Measurements from ENCODE around the gene MSMO1. TPM values are rescaled to one million over a fixed set of nuclear protein-coding genes. Genes with fewer than 3 reads are reported as not detected.
A peak's percentile ranks its signal among the peaks of the same experiment; 100 is the strongest.

The MSMO1 gene
- total RNA-seq, 1 experiment from 2014 or later = 72.9 TPM

DNA sequence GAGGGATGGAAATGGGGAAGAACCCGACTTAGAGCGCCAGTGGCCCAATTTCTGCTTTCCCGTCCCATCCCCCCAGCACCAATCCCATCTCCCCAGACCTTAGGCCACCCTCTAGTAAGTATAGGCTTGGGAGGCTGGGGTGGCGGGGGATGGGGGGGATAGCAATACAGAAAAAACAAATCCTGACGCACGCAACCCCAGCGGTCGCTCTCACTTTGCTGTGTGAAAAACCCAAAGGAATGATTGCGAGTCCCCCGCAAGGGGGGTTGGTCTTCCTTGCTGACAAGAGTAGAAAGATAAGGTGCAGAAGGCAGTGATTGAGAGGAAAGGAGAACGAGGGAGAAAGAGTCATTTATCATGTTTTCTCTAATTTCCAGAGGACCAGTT lies 52.2 kb downstream of the MSMO1 start:
- no peaks in the 10 kb centered on the region for H3K9me3 Mint-ChIP-seq
- H3K27me3 Mint-ChIP-seq (ENCODE audit: low read depth) = peaks cover 27% of the 10 kb centered on the region
- no peak overlapping the region for H3K27ac Mint-ChIP-seq
- peak; percentile 37 for ATAC-seq
- POLR2A ChIA-PET = no interaction called here
- H3K36me3 Mint-ChIP-seq = no peaks in the 10 kb centered on the region
- CTCF ChIA-PET = interaction anchor here (0.7 to 1.8 kb wide), 4 partner anchors 20 to 332 kb away, joined by 3 to 8 read pairs (median 4); no protein-coding TSS in a partner anchor
- H3K4me1 Mint-ChIP-seq = peaks cover 37% of the 10 kb centered on the region
- TF ChIP-seq, protein P1, sequence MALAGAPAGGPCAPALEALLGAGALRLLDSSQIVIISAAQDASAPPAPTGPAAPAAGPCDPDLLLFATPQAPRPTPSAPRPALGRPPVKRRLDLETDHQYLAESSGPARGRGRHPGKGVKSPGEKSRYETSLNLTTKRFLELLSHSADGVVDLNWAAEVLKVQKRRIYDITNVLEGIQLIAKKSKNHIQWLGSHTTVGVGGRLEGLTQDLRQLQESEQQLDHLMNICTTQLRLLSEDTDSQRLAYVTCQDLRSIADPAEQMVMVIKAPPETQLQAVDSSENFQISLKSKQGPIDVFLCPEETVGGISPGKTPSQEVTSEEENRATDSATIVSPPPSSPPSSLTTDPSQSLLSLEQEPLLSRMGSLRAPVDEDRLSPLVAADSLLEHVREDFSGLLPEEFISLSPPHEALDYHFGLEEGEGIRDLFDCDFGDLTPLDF (CRISPR knock-in tag; IDR thresholded peaks at IDR 0.05) = no peak
- 0 out of 2 replicates have a peak, but pooled peaks have one; percentile 25 for TF ChIP-seq GABPB1 (CRISPR knock-in tag; IDR thresholded peaks at IDR 0.05)
- peak overlapping the region; percentile 67 for H3K4me3 Mint-ChIP-seq
- DNase-seq (ENCODE audit: low spot score) = peak; percentile 37

DNA sequence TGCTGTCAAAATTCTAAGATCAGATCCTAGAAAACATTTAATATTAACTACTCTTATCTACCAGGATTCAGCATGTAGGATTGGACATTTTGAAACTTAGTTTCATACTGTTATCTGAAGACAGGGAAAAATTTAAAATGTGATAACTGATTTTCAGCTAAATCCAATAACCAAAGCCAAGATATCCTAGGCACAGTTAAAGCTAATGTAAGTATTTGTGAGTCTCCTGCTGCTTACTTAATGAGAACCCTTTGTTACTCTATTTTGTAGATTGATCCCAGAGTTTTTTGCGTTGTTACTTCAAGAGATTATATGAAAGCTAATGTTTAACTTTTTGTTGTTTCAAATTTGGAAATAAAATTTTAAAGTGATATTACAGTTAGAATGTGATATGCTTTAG lies 53.3 kb downstream of the MSMO1 start:
- DNase-seq (ENCODE audit: low spot score) = no peak
- no peak overlapping the region for H3K27ac Mint-ChIP-seq
- CTCF ChIA-PET = no interaction called here
- no peak for ATAC-seq
- H3K36me3 Mint-ChIP-seq = no peaks in the 10 kb centered on the region
- POLR2A ChIA-PET = no interaction called here
- TF ChIP-seq ETV6 (CRISPR knock-in tag; IDR thresholded peaks at IDR 0.05) = no peak
- TF ChIP-seq NR1H2 (CRISPR knock-in tag; IDR thresholded peaks at IDR 0.05) = no peak
- TF ChIP-seq ZNF232 (CRISPR knock-in tag; IDR thresholded peaks at IDR 0.05) = no peak
- no peak for TF ChIP-seq ATF1 (CRISPR knock-in tag; IDR thresholded peaks at IDR 0.05)
- no peak for TF ChIP-seq NFATC4 (CRISPR knock-in tag; IDR thresholded peaks at IDR 0.05)
- TF ChIP-seq ZNF121 (CRISPR knock-in tag; IDR thresholded peaks at IDR 0.05) = no peak
- no peak overlapping the region for H3K4me3 Mint-ChIP-seq
- no peaks in the 10 kb centered on the region for H3K9me3 Mint-ChIP-seq
- H3K4me1 Mint-ChIP-seq = peaks cover 37% of the 10 kb centered on the region
- H3K27me3 Mint-ChIP-seq (ENCODE audit: low read depth) = peaks cover 27% of the 10 kb centered on the region

DNA sequence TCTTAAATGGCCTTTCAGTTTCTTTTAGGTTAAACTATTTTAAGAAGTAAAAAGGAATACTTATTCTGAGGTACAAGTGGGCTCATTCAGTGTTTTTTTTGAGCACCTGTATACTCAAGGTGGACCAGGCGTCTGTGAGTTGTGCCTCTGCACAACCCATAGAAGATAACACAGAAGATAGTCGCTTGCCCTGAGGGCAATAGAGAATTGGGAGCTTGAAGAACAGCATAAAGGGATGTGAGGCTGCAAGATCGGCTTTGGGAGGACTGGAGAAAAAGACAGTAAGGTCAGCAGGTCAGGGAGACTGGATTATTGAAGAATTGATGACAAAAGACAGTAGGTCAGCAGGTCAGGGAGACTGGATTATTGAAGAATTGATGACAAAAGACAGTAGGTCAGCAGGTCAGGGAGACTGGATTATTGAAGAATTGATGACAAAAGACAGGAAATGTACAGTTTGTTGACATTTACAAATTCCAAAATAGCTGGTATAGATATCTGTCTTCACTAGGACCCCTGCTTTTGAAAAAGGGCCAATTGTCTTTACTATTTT lies 54.4 kb downstream of the MSMO1 start:
- Mint-ChIP-seq H3K9me3 (no peaks in the 10 kb centered on the region), H3K27me3 (ENCODE audit: low read depth) (peaks cover 27% of the 10 kb centered on the region), H3K27ac (no peak overlapping the region), H3K4me1 (peaks cover 37% of the 10 kb centered on the region), H3K36me3 (no peaks in the 10 kb centered on the region), H3K4me3 (no peak overlapping the region)
- POLR2A ChIA-PET = no interaction called here
- TF ChIP-seq, protein P2, sequence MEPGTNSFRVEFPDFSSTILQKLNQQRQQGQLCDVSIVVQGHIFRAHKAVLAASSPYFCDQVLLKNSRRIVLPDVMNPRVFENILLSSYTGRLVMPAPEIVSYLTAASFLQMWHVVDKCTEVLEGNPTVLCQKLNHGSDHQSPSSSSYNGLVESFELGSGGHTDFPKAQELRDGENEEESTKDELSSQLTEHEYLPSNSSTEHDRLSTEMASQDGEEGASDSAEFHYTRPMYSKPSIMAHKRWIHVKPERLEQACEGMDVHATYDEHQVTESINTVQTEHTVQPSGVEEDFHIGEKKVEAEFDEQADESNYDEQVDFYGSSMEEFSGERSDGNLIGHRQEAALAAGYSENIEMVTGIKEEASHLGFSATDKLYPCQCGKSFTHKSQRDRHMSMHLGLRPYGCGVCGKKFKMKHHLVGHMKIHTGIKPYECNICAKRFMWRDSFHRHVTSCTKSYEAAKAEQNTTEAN (CRISPR knock-in tag; IDR thresholded peaks at IDR 0.05) = no peak
- TF ChIP-seq, protein P3, sequence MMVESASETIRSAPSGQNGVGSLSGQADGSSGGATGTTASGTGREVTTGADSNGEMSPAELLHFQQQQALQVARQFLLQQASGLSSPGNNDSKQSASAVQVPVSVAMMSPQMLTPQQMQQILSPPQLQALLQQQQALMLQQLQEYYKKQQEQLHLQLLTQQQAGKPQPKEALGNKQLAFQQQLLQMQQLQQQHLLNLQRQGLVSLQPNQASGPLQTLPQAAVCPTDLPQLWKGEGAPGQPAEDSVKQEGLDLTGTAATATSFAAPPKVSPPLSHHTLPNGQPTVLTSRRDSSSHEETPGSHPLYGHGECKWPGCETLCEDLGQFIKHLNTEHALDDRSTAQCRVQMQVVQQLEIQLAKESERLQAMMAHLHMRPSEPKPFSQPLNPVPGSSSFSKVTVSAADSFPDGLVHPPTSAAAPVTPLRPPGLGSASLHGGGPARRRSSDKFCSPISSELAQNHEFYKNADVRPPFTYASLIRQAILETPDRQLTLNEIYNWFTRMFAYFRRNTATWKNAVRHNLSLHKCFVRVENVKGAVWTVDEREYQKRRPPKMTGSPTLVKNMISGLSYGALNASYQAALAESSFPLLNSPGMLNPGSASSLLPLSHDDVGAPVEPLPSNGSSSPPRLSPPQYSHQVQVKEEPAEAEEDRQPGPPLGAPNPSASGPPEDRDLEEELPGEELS (CRISPR knock-in tag; IDR thresholded peaks at IDR 0.05) = no peak
- TF ChIP-seq, protein P4, sequence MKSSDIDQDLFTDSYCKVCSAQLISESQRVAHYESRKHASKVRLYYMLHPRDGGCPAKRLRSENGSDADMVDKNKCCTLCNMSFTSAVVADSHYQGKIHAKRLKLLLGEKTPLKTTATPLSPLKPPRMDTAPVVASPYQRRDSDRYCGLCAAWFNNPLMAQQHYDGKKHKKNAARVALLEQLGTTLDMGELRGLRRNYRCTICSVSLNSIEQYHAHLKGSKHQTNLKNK (CRISPR knock-in tag; IDR thresholded peaks at IDR 0.05) = no peak
- CTCF ChIA-PET = interaction anchor here (0.7 kb wide), 1 partner anchor 26 kb away, joined by 3 read pairs; no protein-coding TSS in a partner anchor
- DNase-seq (ENCODE audit: low spot score) = no peak
- ATAC-seq = no peak

DNA sequence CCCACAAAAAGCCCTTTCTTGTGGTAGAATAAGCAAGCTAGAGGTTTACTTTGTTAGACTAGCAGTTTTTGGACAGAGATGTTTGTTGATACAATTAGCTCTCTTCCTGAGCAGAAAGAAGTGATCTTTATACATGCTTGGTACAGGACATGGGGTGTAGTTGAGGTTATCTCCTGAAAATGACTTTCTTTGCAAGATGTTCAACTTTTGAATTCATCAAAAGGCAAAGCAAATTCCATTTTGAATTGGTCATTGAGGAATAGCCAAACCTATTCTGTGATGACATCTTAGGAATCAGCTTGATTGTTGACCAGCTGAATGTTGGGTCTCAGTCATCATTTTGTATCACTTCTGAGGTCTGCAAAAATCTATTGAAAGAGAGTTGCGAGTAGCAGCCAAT lies 55.2 kb downstream of the MSMO1 start:
- H3K9me3 Mint-ChIP-seq = no peaks in the 10 kb centered on the region
- no peak for DNase-seq (ENCODE audit: low spot score)
- ATAC-seq = no peak
- peaks cover 25% of the 10 kb centered on the region for H3K27me3 Mint-ChIP-seq (ENCODE audit: low read depth)
- ChIA-PET CTCF (interaction anchor here (0.7 to 2.5 kb wide), 3 partner anchors 27 to 270 kb away, joined by 3 to 10 read pairs (median 3); partner anchors contain the start of gene TMEM192), POLR2A (no interaction called here)
- no peak overlapping the region for H3K4me3 Mint-ChIP-seq
- peaks cover 37% of the 10 kb centered on the region for H3K4me1 Mint-ChIP-seq
- H3K36me3 Mint-ChIP-seq = no peaks in the 10 kb centered on the region
- H3K27ac Mint-ChIP-seq = no peak overlapping the region
- no peak for TF ChIP-seq KAT7 (CRISPR knock-in tag; IDR thresholded peaks at IDR 0.05; ENCODE audit: borderline replicate concordance)
- no peak for TF ChIP-seq IRF2 (CRISPR knock-in tag; IDR thresholded peaks at IDR 0.05; ENCODE audit: borderline replicate concordance, low read depth)
- TF ChIP-seq NR3C1 (CRISPR knock-in tag; conservative IDR thresholded peaks at IDR 0.05; ENCODE audit: low read depth) = no peak
- TF ChIP-seq, protein P5, sequence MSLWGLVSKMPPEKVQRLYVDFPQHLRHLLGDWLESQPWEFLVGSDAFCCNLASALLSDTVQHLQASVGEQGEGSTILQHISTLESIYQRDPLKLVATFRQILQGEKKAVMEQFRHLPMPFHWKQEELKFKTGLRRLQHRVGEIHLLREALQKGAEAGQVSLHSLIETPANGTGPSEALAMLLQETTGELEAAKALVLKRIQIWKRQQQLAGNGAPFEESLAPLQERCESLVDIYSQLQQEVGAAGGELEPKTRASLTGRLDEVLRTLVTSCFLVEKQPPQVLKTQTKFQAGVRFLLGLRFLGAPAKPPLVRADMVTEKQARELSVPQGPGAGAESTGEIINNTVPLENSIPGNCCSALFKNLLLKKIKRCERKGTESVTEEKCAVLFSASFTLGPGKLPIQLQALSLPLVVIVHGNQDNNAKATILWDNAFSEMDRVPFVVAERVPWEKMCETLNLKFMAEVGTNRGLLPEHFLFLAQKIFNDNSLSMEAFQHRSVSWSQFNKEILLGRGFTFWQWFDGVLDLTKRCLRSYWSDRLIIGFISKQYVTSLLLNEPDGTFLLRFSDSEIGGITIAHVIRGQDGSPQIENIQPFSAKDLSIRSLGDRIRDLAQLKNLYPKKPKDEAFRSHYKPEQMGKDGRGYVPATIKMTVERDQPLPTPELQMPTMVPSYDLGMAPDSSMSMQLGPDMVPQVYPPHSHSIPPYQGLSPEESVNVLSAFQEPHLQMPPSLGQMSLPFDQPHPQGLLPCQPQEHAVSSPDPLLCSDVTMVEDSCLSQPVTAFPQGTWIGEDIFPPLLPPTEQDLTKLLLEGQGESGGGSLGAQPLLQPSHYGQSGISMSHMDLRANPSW (CRISPR knock-in tag; conservative IDR thresholded peaks at IDR 0.05; ENCODE audit: low read depth) = no peak
- TF ChIP-seq, protein P6, sequence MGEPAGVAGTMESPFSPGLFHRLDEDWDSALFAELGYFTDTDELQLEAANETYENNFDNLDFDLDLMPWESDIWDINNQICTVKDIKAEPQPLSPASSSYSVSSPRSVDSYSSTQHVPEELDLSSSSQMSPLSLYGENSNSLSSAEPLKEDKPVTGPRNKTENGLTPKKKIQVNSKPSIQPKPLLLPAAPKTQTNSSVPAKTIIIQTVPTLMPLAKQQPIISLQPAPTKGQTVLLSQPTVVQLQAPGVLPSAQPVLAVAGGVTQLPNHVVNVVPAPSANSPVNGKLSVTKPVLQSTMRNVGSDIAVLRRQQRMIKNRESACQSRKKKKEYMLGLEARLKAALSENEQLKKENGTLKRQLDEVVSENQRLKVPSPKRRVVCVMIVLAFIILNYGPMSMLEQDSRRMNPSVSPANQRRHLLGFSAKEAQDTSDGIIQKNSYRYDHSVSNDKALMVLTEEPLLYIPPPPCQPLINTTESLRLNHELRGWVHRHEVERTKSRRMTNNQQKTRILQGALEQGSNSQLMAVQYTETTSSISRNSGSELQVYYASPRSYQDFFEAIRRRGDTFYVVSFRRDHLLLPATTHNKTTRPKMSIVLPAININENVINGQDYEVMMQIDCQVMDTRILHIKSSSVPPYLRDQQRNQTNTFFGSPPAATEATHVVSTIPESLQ (CRISPR knock-in tag; IDR thresholded peaks at IDR 0.05) = no peak
- TF ChIP-seq ZNF232 (CRISPR knock-in tag; IDR thresholded peaks at IDR 0.05) = no peak
- no peak for TF ChIP-seq ZNF138 (CRISPR knock-in tag; conservative IDR thresholded peaks at IDR 0.05)
- no peak for TF ChIP-seq CREB1 (CRISPR knock-in tag; IDR thresholded peaks at IDR 0.05)
- TF ChIP-seq ZBTB21 (CRISPR knock-in tag; IDR thresholded peaks at IDR 0.05; ENCODE audit: borderline replicate concordance) = no peak

All from WTC11 (cell line).